H1 (cell line): ENCODE measurements around the gene ERCC1. TPM values are rescaled to one million over a fixed set of nuclear protein-coding genes. Genes with fewer than 3 reads are reported as not detected.
"Not testable (repeated sequence)": the region's sequence is repeated elsewhere in the genome, so short reads cannot be mapped to it uniquely, and the experiment has no call there.

Source experiments
- CTCF ChIA-PET: fragments of 300-600 bp; sonication (Branson Sonifier 250); formaldehyde crosslinking; loops from one replicate; lab custom pipeline; 2021; ENCODE audit not compliant: partially characterized antibody; lab: Charles Lee
- POLR2A ChIA-PET: fragments of 300-600 bp; sonication (Branson Sonifier 250); formaldehyde crosslinking; loops from one replicate; lab custom pipeline; 2021; ENCODE audit warnings: inconsistent platforms; ENCODE audit not compliant: partially characterized antibody; lab: Charles Lee
- DNase-seq, 2 experiments: peaks; one replicate each; pipeline versions ENCODE4 v3.0.0 to v3.0.0-alpha.2; 2010 to 2022; ENCODE audit warnings: low spot score in 2 of 2, low read depth in 1 of 2, mixed read lengths in 1 of 2
- FAIRE-seq: peaks from 2 replicates; lab custom pipeline; 2011; peaks lifted over from hg19 to GRCh38; lab: Jason Lieb, UNC
- H2AFZ ChIP-seq: 2 replicates; pipeline ENCODE4 v1.8.1; 2012; ENCODE audit warnings: low read length, inconsistent platforms
- H2AK5ac ChIP-seq: 2 replicates; pipeline ENCODE4 v1.6.1; 2013; ENCODE audit warnings: low read depth, low read length
- H2BK120ac ChIP-seq: replicated peaks from 2 replicates; pipeline ENCODE3; 2013; ENCODE audit warnings: low read depth, low read length, inconsistent platforms
- H2BK12ac ChIP-seq: 2 replicates; pipeline ENCODE4 v1.6.1; 2013; ENCODE audit warnings: low read depth, low read length
- H2BK15ac ChIP-seq: 2 replicates; pipeline ENCODE4 v1.6.1; 2013; ENCODE audit warnings: low read length
- H2BK20ac ChIP-seq: 2 replicates; pipeline ENCODE4 v1.6.1; 2013; ENCODE audit warnings: low read length
- H2BK5ac ChIP-seq: 2 replicates; pipeline ENCODE4 v1.6.1; 2013; ENCODE audit warnings: low read depth, low read length
- H3K14ac ChIP-seq: 2 replicates; pipeline ENCODE4 v1.6.1; 2013; ENCODE audit warnings: inconsistent platforms; ENCODE audit not compliant: insufficient read length
- H3K18ac ChIP-seq: 2 replicates; pipeline ENCODE4 v1.6.1; 2013; ENCODE audit warnings: low read length; ENCODE audit errors: extremely low read depth
- H3K23ac ChIP-seq: 2 replicates; pipeline ENCODE4 v1.6.1; 2013; ENCODE audit warnings: inconsistent platforms; ENCODE audit not compliant: insufficient read length
- H3K23me2 ChIP-seq: 2 replicates; pipeline ENCODE4 v1.6.1; 2013; ENCODE audit warnings: low read depth, low read length
- H3K27ac ChIP-seq: 2 replicates; pipeline ENCODE4 v1.6.1; 2011; ENCODE audit warnings: low read depth, low read length, inconsistent platforms
- H3K27me3 ChIP-seq, 4 experiments: replicated peaks in 1 of 4; 1 replicate in 1 of 4; 2 replicates in 3 of 4; pipeline versions ENCODE4 v1.6.1 to v1.8.1; 2011 to 2013; ENCODE audit warnings: low read length in 3 of 4, mild to moderate bottlenecking in 3 of 4, inconsistent platforms in 2 of 4, mixed read lengths in 2 of 4, moderate library complexity in 1 of 4; ENCODE audit not compliant: control insufficient read depth in 3 of 4, insufficient read depth in 3 of 4; ENCODE audit errors: extremely low read depth in 1 of 4
- H3K36me3 ChIP-seq, 4 experiments: 2 replicates each; pipeline versions ENCODE4 v1.6.1 to v1.8.1; 2011 to 2013; ENCODE audit warnings: mild to moderate bottlenecking in 4 of 4, low read length in 3 of 4, moderate library complexity in 2 of 4, control low read depth in 1 of 4, inconsistent platforms in 1 of 4; ENCODE audit not compliant: insufficient read depth in 4 of 4, control insufficient read depth in 2 of 4
- H3K4ac ChIP-seq: replicated peaks from 2 replicates; pipeline ENCODE3; 2013; ENCODE audit warnings: low read length, low read depth, mixed read lengths, inconsistent platforms; ENCODE audit not compliant: insufficient read length
- H3K4me1 ChIP-seq, 4 experiments: replicated peaks in 1 of 4; 1 replicate in 1 of 4; 2 replicates in 3 of 4; pipeline versions ENCODE4 v1.6.1 to v1.8.1; 2011 to 2013; ENCODE audit warnings: low read length in 3 of 4, inconsistent platforms in 2 of 4, mixed read lengths in 1 of 4; ENCODE audit not compliant: insufficient read depth in 4 of 4, control insufficient read depth in 3 of 4
- H3K4me2 ChIP-seq, 2 experiments: 2 replicates each; pipeline versions ENCODE4 v1.6.1 to v1.8.1; 2011 to 2013; ENCODE audit warnings: low read depth in 2 of 2, low read length in 2 of 2, control low read depth in 1 of 2, inconsistent platforms in 1 of 2, mild to moderate bottlenecking in 1 of 2; ENCODE audit not compliant: insufficient read depth in 1 of 2
- H3K4me3 ChIP-seq, 4 experiments: fragments of 200-600, 300-600 bp in 1 of 4; sonication (generic), shearing (Covaris generic), sonication (Bioruptor Twin) in 1 of 4; 2 replicates each; pipeline versions ENCODE4 v1.5.1 to v1.8.1; 2011 to 2016; ENCODE audit warnings: low read length in 4 of 4, low read depth in 3 of 4, control low read depth in 2 of 4, inconsistent platforms in 2 of 4, mild to moderate bottlenecking in 2 of 4, mixed read lengths in 1 of 4, moderate library complexity in 1 of 4; ENCODE audit not compliant: insufficient read depth in 2 of 4; ENCODE audit errors: extremely low read depth in 1 of 4
- H3K56ac ChIP-seq: replicated peaks from 2 replicates; pipeline ENCODE3; 2013; ENCODE audit warnings: low read depth, mild to moderate bottlenecking, mixed read lengths, low read length, inconsistent platforms; ENCODE audit not compliant: insufficient read length
- H3K79me1 ChIP-seq: 2 replicates; pipeline ENCODE4 v1.6.1; 2013; ENCODE audit warnings: low read depth, low read length, control low read depth
- H3K79me2 ChIP-seq, 2 experiments: 2 replicates each; pipeline versions ENCODE4 v1.6.1 to v1.8.1; 2012 to 2013; ENCODE audit warnings: low read length in 2 of 2, mild to moderate bottlenecking in 2 of 2, inconsistent platforms in 1 of 2; ENCODE audit not compliant: insufficient read depth in 2 of 2, control insufficient read depth in 1 of 2
- H3K9ac ChIP-seq, 4 experiments: replicated peaks in 1 of 4; 1 replicate in 1 of 4; 2 replicates in 3 of 4; pipeline versions ENCODE4 v1.6.1 to v1.8.1; 2011 to 2013; ENCODE audit warnings: low read depth in 3 of 4, low read length in 3 of 4, control low read depth in 2 of 4, mild to moderate bottlenecking in 2 of 4, moderate library complexity in 2 of 4, inconsistent platforms in 1 of 4; ENCODE audit errors: extremely low read depth in 1 of 4
- H3K9me3 ChIP-seq, 2 experiments: 2 replicates each; pipeline versions ENCODE4 v1.6.1 to v1.8.1; 2012 to 2013; ENCODE audit warnings: mild to moderate bottlenecking in 2 of 2, moderate library complexity in 2 of 2, control low read depth in 1 of 2, inconsistent platforms in 1 of 2, low read depth in 1 of 2, low read length in 1 of 2, mixed read lengths in 1 of 2; ENCODE audit not compliant: insufficient read depth in 2 of 2
- H4K20me1 ChIP-seq, 2 experiments: replicated peaks in 1 of 2; 2 replicates each; pipeline versions ENCODE3 to v1.8.1; 2011 to 2013; ENCODE audit warnings: inconsistent platforms in 2 of 2, low read length in 2 of 2, mild to moderate bottlenecking in 1 of 2; ENCODE audit not compliant: insufficient read depth in 2 of 2, control insufficient read depth in 1 of 2
- H4K5ac ChIP-seq: 2 replicates; pipeline ENCODE4 v1.6.1; 2013; ENCODE audit warnings: low read length, low read depth, mixed read lengths, inconsistent platforms; ENCODE audit not compliant: insufficient read length
- H4K8ac ChIP-seq: 2 replicates; pipeline ENCODE4 v1.8.0; 2013; ENCODE audit warnings: mild to moderate bottlenecking, moderate library complexity, low read length, inconsistent platforms; ENCODE audit not compliant: insufficient read depth; ENCODE audit errors: extremely low read depth
- H4K91ac ChIP-seq: replicated peaks from 2 replicates; pipeline ENCODE3; 2013; ENCODE audit warnings: low read length, mixed read lengths, inconsistent platforms; ENCODE audit not compliant: insufficient read length
- WGBS, 2 experiments: shearing (Covaris generic) in 1 of 2; methylation state at CpG; one replicate each; pipeline versions ENCODE4 v1.1.6 to v1.1.7; 2013 to 2015; ENCODE audit warnings: low lambda C conversion rate in 2 of 2, mixed read lengths in 2 of 2, inconsistent platforms in 1 of 2, low coverage in 1 of 2, missing lambda C conversion rate in 1 of 2; ENCODE audit not compliant: insufficient replicate concordance in 2 of 2, insufficient coverage in 1 of 2, insufficient read length in 1 of 2; ENCODE audit errors: extremely low coverage in 1 of 2, missing lambda C conversion rate in 1 of 2; 5-methylcytosine and 5-hydroxymethylcytosine counted together
- polyA plus RNA-seq, 7 experiments: library from polyadenylated mRNA; depleted of rRNA in 3 of 7; stranded (reverse) in 5 of 7; unstranded in 2 of 7; fragments of >200 nt in 5 of 7; fragments of 200-250 nt in 2 of 7; gene quantifications; 1 replicate in 5 of 7; 2 replicates in 1 of 7; 4 replicates in 1 of 7; pipeline versions ENCODE4 v1.2.1 to v1.2.3, GENCODE V29; 2011 to 2013; ENCODE audit warnings: missing spikeins in 2 of 7, mixed read lengths in 2 of 7
- total RNA-seq: library from RNA; stranded (reverse); fragmentation: NEBNext Ultra II Directional; extraction: Animal tissue kit (Norgen Biotek cat#: 25700); gene quantifications from 2 replicates; pipeline ENCODE4 v1.2.1, GENCODE V29; 2021

ERCC1 gene
- total and polyA plus RNA-seq, 2 of the 8 experiments (the other 6 are each of a cell fraction or from before 2014, with no cell fraction given), result 44.7 to 94.2 TPM

DNA sequence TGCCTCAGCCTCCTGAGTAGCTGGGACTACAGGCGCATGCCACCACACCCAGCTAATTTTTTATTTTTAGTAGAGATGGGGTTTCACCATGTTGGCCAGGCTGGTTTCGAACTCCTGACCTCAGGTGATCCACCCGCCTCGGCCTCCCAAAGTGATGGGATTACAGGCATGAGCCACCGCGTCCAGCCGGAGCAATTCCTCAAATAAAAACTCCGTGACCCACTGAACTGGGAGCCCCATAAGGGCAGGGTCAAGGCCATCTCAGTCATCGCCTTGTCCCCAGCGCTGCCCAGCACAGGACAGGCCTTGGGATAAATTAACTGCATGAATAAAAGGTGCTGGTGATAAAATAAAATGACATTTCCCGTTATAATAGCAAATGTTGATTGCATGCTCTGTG is 6.2 kb upstream of the ERCC1 start:
- H3K4me2 ChIP-seq, result not testable (repeated sequence)

More for the DNA sequence above, 6.2 kb upstream of the ERCC1 start:
- H3K23me2 ChIP-seq, H4K8ac ChIP-seq, H2BK15ac ChIP-seq, POLR2A ChIA-PET, H3K23ac ChIP-seq, H3K14ac ChIP-seq, H3K4me3 ChIP-seq, H3K9ac ChIP-seq, FAIRE-seq, H2AK5ac ChIP-seq, DNase-seq, H2AFZ ChIP-seq, H3K9me3 ChIP-seq, H4K20me1 ChIP-seq, H3K79me1 ChIP-seq, H4K5ac ChIP-seq, H2BK12ac ChIP-seq, H3K79me2 ChIP-seq, H3K4me1 ChIP-seq, H3K27ac ChIP-seq, H4K91ac ChIP-seq, H2BK5ac ChIP-seq, H2BK120ac ChIP-seq, H3K18ac ChIP-seq, H3K4ac ChIP-seq, H3K56ac ChIP-seq, H3K36me3 ChIP-seq, H3K27me3 ChIP-seq, H2BK20ac ChIP-seq: not testable (repeated sequence)
- 84% methylated on average over 10 of the region's 11 CpGs; no CpG with 5 or more reads in 1 of the 2 experiments for WGBS, 2 experiments
- CTCF ChIA-PET, result interaction anchor here (0.6 to 21.2 kb wide), 4 partner anchors 10 to 96 kb away, joined by 3 to 760 read pairs (median 16); partner anchors contain the start of gene FOSB
